DND-41 (cell line): ENCODE measurements around the gene PTPN4.

ENCODE experiments used
- ATAC-seq: fragments of 200-7000 bp; cut with Tn5 transposase; 3 replicates; pipeline ENCODE4 v1.9.1; 2021; ENCODE audit warnings: low read depth; ENCODE audit not compliant: insufficient read depth
- DNase-seq: peaks from one replicate; pipeline ENCODE4 v3.0.0-alpha.2; 2020
- H2AFZ ChIP-seq: 2 replicates; pipeline ENCODE4 v1.6.0; 2012; ENCODE audit warnings: low read depth, low read length
- H3K27ac ChIP-seq: 2 replicates; pipeline ENCODE4 v1.5.1; 2012; ENCODE audit warnings: low read length, inconsistent platforms
- H3K27me3 ChIP-seq: fragments of 200-600 bp; sonication (generic); 2 replicates; pipeline ENCODE4 v1.6.0; 2012; ENCODE audit warnings: low read length, mild to moderate bottlenecking, inconsistent platforms; ENCODE audit not compliant: insufficient read depth, poor library complexity
- H3K36me3 ChIP-seq: 2 replicates; pipeline ENCODE4 v1.5.1; 2012; ENCODE audit warnings: low read length, inconsistent platforms; ENCODE audit not compliant: insufficient read depth
- H3K4me1 ChIP-seq: 2 replicates; pipeline ENCODE4 v1.5.1; 2012; ENCODE audit warnings: mild to moderate bottlenecking, low read length; ENCODE audit not compliant: insufficient read depth
- H3K4me2 ChIP-seq: 2 replicates; pipeline ENCODE4 v1.6.0; 2012; ENCODE audit warnings: mild to moderate bottlenecking, moderate library complexity, low read length, inconsistent platforms; ENCODE audit not compliant: insufficient read depth
- H3K4me3 ChIP-seq, 2 experiments: fragments of 200-600 bp in 1 of 2; shearing (Covaris generic) in 1 of 2; 2 replicates each; pipeline ENCODE4 v1.5.1; 2012 to 2016; ENCODE audit warnings: inconsistent platforms in 2 of 2, low read length in 2 of 2, mild to moderate bottlenecking in 2 of 2, low read depth in 1 of 2, moderate library complexity in 1 of 2
- H3K79me2 ChIP-seq: 2 replicates; pipeline ENCODE4 v1.6.0; 2012; ENCODE audit warnings: low read length, inconsistent platforms; ENCODE audit not compliant: insufficient read depth
- H3K9ac ChIP-seq: 2 replicates; pipeline ENCODE4 v1.6.0; 2012; ENCODE audit warnings: low read depth, mild to moderate bottlenecking, inconsistent platforms, low read length, moderate library complexity
- H3K9me3 ChIP-seq: 2 replicates; pipeline ENCODE4 v1.5.1; 2012; ENCODE audit warnings: low read length, moderate library complexity, mild to moderate bottlenecking, inconsistent platforms; ENCODE audit not compliant: insufficient read depth, severe bottlenecking
- H4K20me1 ChIP-seq: 2 replicates; pipeline ENCODE4 v1.6.0; 2012; ENCODE audit warnings: low read length; ENCODE audit not compliant: insufficient read depth
- CTCF ChIP-seq: IDR thresholded peaks from 2 replicates; pipeline ENCODE4 v1.5.1; 2012; ENCODE audit warnings: borderline replicate concordance, low read length, moderate library complexity, mild to moderate bottlenecking; ENCODE audit not compliant: poor library complexity, severe bottlenecking; ENCODE audit errors: extremely low read depth
- EZH2 ChIP-seq: IDR thresholded peaks from 3 replicates; pipeline ENCODE4 v1.6.1; 2012; ENCODE audit warnings: borderline replicate concordance, low read depth, mild to moderate bottlenecking, moderate library complexity, low read length, inconsistent platforms; ENCODE audit not compliant: severe bottlenecking

PTPN4 gene

GRCh38 chr2:119716284-119716672, 43.4 kb upstream of the PTPN4 start:
- no peak for DNase-seq
- H3K27me3 ChIP-seq = no peaks in the 10 kb centered on the region
- no peak for TF ChIP-seq CTCF
- TF ChIP-seq EZH2 = no peak

DNA sequence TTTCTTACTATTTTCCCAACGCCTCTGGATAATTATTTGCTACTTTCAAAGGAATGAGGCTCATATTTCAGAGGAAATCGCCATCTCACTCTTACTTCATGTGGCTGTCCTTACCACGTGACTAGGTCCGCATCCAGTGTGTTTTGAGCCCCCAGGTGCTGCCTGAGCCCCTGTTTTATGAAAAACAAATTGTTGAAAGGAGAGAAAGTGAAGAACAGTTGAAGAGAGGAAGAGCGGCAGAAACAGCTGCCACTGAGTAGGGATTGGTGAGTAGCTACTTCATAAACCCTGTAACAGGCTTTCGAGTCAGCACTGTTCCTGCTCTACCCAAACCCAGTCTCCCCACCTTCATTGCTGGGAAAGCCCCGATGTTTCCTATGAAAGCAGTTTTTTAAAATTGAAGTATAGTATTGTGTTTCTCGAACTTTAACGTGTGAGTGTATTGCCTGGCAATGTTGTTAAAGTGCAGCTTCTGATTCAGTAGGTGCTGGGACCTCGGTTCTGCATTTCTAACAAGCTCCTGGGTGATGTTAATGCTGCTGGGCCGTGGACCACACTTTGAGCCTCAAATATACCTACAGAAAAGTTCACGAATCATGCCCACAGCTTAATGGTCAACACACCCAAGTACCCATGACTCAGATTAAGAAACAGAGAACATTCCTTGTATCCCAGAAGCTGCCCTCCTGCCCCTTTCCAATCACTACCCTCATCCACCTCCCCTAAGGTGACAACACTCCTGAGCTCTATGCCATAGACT, 41.0 kb upstream of the PTPN4 start:
- no peaks in the 10 kb centered on the region for H3K79me2 ChIP-seq
- no peaks in the 10 kb centered on the region for H4K20me1 ChIP-seq
- H3K4me2 ChIP-seq = no peak overlapping the region
- H3K27ac ChIP-seq = no peak overlapping the region
- no peaks in the 10 kb centered on the region for H3K9me3 ChIP-seq
- H3K9ac ChIP-seq = no peak overlapping the region
- H3K4me3 ChIP-seq = no peak overlapping the region
- ATAC-seq = no peak
- H2AFZ ChIP-seq = no peak overlapping the region
- TF ChIP-seq CTCF (no peak), EZH2 (no peak)
- no peaks in the 10 kb centered on the region for H3K36me3 ChIP-seq
- no peaks in the 10 kb centered on the region for H3K4me1 ChIP-seq
- no peaks in the 10 kb centered on the region for H3K27me3 ChIP-seq
- no peak for DNase-seq

More at GRCh38 chr2:119716284-119716672, 43.4 kb upstream of the PTPN4 start:
- no peak overlapping the region for H3K4me3 ChIP-seq
- H2AFZ ChIP-seq = no peak overlapping the region
- H3K4me1 ChIP-seq = no peaks in the 10 kb centered on the region
- no peak overlapping the region for H3K27ac ChIP-seq
- no peak for ATAC-seq
- H3K9ac ChIP-seq = no peak overlapping the region
- no peaks in the 10 kb centered on the region for H3K36me3 ChIP-seq
- no peaks in the 10 kb centered on the region for H4K20me1 ChIP-seq
- H3K4me2 ChIP-seq = no peak overlapping the region
- no peaks in the 10 kb centered on the region for H3K9me3 ChIP-seq
- no peaks in the 10 kb centered on the region for H3K79me2 ChIP-seq

DNA sequence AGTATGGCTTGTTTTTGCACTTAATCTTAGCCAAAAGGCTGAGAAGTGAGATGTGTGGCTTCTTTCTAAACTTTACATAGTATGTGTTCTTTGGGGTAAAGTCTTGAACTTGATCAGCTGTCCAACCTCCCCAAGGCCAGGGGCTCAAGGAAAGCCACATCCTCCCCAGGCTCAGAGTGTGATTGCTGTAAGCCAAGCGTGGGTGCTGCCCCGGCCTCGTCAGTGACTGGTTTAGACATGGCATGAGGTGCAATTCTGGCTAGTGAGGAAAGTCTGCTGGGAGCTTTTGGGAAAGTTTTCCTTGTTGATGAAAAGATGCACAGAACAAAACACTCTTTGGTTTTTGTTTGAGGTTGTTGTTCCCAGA, 40.5 kb upstream of the PTPN4 start:
- Histone ChIP-seq H3K4me1 (no peaks in the 10 kb centered on the region), H2AFZ (no peak overlapping the region), H3K36me3 (no peaks in the 10 kb centered on the region), H3K9ac (no peak overlapping the region), H3K4me2 (no peak overlapping the region), H3K79me2 (no peaks in the 10 kb centered on the region), H4K20me1 (no peaks in the 10 kb centered on the region), H3K27me3 (no peaks in the 10 kb centered on the region), H3K27ac (no peak overlapping the region), H3K9me3 (no peaks in the 10 kb centered on the region), H3K4me3 (no peak overlapping the region)
- no peak for DNase-seq
- ATAC-seq = no peak
- TF ChIP-seq EZH2 (no peak), CTCF (no peak)

DNA sequence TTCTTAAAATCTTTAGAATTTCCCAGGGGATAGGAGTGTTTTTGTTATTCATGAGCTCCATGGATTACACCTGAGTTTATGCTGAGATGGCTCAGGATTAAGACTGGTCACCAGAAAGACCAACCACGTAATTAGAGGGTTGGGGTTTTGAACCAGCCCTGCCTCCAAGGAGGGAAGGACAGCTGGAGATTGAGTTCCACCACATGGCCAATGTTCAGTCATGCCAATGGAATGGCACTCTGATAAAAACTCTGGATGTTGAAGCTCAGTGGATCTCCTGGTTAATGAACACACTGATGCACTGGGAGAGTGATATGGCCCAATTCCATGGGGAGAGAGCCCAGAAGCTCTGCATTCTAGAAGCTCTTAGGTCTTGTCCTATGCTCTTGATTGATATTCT, 38.7 kb upstream of the PTPN4 start:
- no peak for ATAC-seq
- Histone ChIP-seq H3K79me2 (no peaks in the 10 kb centered on the region), H4K20me1 (no peaks in the 10 kb centered on the region), H3K27me3 (no peaks in the 10 kb centered on the region), H3K27ac (no peak overlapping the region), H2AFZ (no peak overlapping the region), H3K9ac (no peak overlapping the region), H3K36me3 (no peaks in the 10 kb centered on the region), H3K4me1 (no peaks in the 10 kb centered on the region), H3K4me2 (no peak overlapping the region), H3K4me3 (no peak overlapping the region), H3K9me3 (no peaks in the 10 kb centered on the region)
- DNase-seq = no peak
- TF ChIP-seq CTCF = no peak
- TF ChIP-seq EZH2 = no peak
